PC-3 (cell line): Measurements from ENCODE around the gene KCTD11. TPM values are rescaled to one million over a fixed set of nuclear protein-coding genes. Genes with fewer than 3 reads are reported as not detected.

Experiments used
- ATAC-seq: fragments of 200-7000 bp; cut with Tn5 transposase; 2 replicates; pipeline ENCODE4 v1.9.1; 2020; ENCODE audit warnings: mild to moderate bottlenecking, moderate library complexity
- BruUV-seq: library from RNA; stranded (reverse); fragments of 400-500 nt; replicated peaks from 2 replicates; lab custom pipeline; 2021; lab: Mats Ljungman, UMichigan
- CTCF ChIA-PET: fragments of 300-600 bp; sonication (Branson Sonifier 250); formaldehyde crosslinking; loops from one replicate; lab custom pipeline; 2022; ENCODE audit warnings: antibody characterized with exemption; lab: Charles Lee
- POLR2A ChIA-PET: fragments of 300-600 bp; sonication (Branson Sonifier 250); formaldehyde crosslinking; loops from one replicate; lab custom pipeline; 2022; ENCODE audit warnings: antibody characterized with exemption; ENCODE audit not compliant: unreplicated experiment; lab: Charles Lee
- DNase-seq: peaks from one replicate; pipeline ENCODE4 v3.0.0-alpha.2; 2015
- H2AFZ ChIP-seq: fragments of 300-600 bp; sonication (generic); 2 replicates; pipeline ENCODE4 v1.6.0; 2016; ENCODE audit warnings: antibody characterized with exemption, low read length
- H3F3A ChIP-seq: fragments of 300-600 bp; sonication (generic); one replicate; pipeline ENCODE4 v1.6.0; 2017; ENCODE audit warnings: antibody characterized with exemption, low read length, control low read depth, mild to moderate bottlenecking; ENCODE audit not compliant: unreplicated experiment
- H3K27ac ChIP-seq: fragments of 300-600 bp; sonication (generic); 2 replicates; pipeline ENCODE4 v1.5.1; 2016; ENCODE audit warnings: mild to moderate bottlenecking, low read length
- H3K27me3 ChIP-seq: fragments of 300-600 bp; sonication (generic); 2 replicates; pipeline ENCODE4 v1.6.1; 2016; ENCODE audit warnings: low read length, mixed read lengths
- H3K36me3 ChIP-seq: fragments of 300-600 bp; sonication (generic); 2 replicates; pipeline ENCODE4 v1.6.1; 2016; ENCODE audit warnings: low read depth, mixed run types, low read length, mixed read lengths
- H3K4me1 ChIP-seq: fragments of 300-600 bp; sonication (generic); 2 replicates; pipeline ENCODE4 v1.5.1; 2016; ENCODE audit warnings: low read length; ENCODE audit not compliant: insufficient read depth
- H3K4me2 ChIP-seq: fragments of 300-600 bp; sonication (generic); 2 replicates; pipeline ENCODE4 v1.6.0; 2016; ENCODE audit warnings: low read length
- H3K4me3 ChIP-seq: fragments of 300-600 bp; sonication (generic); 2 replicates; pipeline ENCODE4 v1.5.1; 2016; ENCODE audit warnings: mild to moderate bottlenecking, low read length, mixed read lengths
- H3K79me2 ChIP-seq: fragments of 300-600 bp; sonication (generic); 2 replicates; pipeline ENCODE4 v1.6.1; 2017; ENCODE audit warnings: low read length, mixed read lengths
- H3K9ac ChIP-seq: fragments of 300-600 bp; sonication (generic); 2 replicates; pipeline ENCODE4 v1.6.0; 2016; ENCODE audit warnings: mild to moderate bottlenecking, low read length
- H3K9me2 ChIP-seq: fragments of 300-600 bp; sonication (generic); replicated peaks from 2 replicates; pipeline ENCODE4 v1.6.1; 2016; ENCODE audit warnings: mixed run types, low read length, mixed read lengths
- H3K9me3 ChIP-seq: fragments of 300-600 bp; sonication (generic); 2 replicates; pipeline ENCODE4 v1.6.1; 2016; ENCODE audit warnings: low read length, mixed read lengths
- H4K20me1 ChIP-seq: fragments of 300-600 bp; sonication (generic); 2 replicates; pipeline ENCODE4 v1.6.1; 2016; ENCODE audit warnings: low read length, mixed read lengths
- CTCF ChIP-seq: fragments of 300-600 bp; sonication (generic); conservative IDR thresholded peaks from 2 replicates; pipeline ENCODE4 v1.5.1; 2017; ENCODE audit warnings: antibody characterized with exemption, low read depth, mild to moderate bottlenecking, low read length
- EZH2 ChIP-seq: fragments of 300-600 bp; sonication (generic); IDR thresholded peaks from one replicate; pipeline ENCODE4 v1.6.1; 2017; ENCODE audit warnings: antibody characterized with exemption, mild to moderate bottlenecking, low read length; ENCODE audit not compliant: unreplicated experiment
- EZH2phosphoT487 ChIP-seq: fragments of 300-600 bp; sonication (generic); IDR thresholded peaks from 2 replicates; pipeline ENCODE4 v1.6.1; 2018; ENCODE audit warnings: mild to moderate bottlenecking, antibody characterized with exemption, low read length, borderline replicate concordance
- intact Hi-C: fragments of 100-400 bp; cut with micrococcal nuclease; formaldehyde crosslinking; loops from 2 replicates; pipeline ENCODE4 v1.9.0; 2023
- total RNA-seq: library from RNA; depleted of rRNA; stranded (reverse); fragments of >200 nt; gene quantifications from 2 replicates; pipeline ENCODE4 v1.2.3, GENCODE V29; 2014

KCTD11 gene
- total RNA-seq, 1 experiment from 2014 or later: 7.0 TPM

GRCh38 chr17:7384489-7385081, 32.6 kb downstream of the KCTD11 start:
- ChIA-PET CTCF (no interaction called here), POLR2A (no interaction called here)
- no peak overlapping the region for H2AFZ ChIP-seq
- TF ChIP-seq CTCF (no peak), EZH2phosphoT487 (no peak), EZH2 (no peak)
- no TSS peak for BruUV-seq
- H3K9ac ChIP-seq: no peak overlapping the region
- no peak for DNase-seq
- H3K9me2 ChIP-seq: no peaks in the 10 kb centered on the region
- no peaks in the 10 kb centered on the region for H3K27me3 ChIP-seq
- H3K9me3 ChIP-seq: no peaks in the 10 kb centered on the region
- no peak overlapping the region for H3K27ac ChIP-seq
- no peak overlapping the region for H3K4me3 ChIP-seq
- H3K4me2 ChIP-seq: no peak overlapping the region
- H3K4me1 ChIP-seq: peaks cover 6% of the 10 kb centered on the region; the same call in 1 of the 2 replicates
- no peaks in the 10 kb centered on the region for H4K20me1 ChIP-seq
- H3K36me3 ChIP-seq: no peaks in the 10 kb centered on the region
- no peak for ATAC-seq
- intact Hi-C loops: no loop called here
- H3F3A ChIP-seq: no peaks in the 10 kb centered on the region
- peaks cover 4% of the 10 kb centered on the region; the same call in 1 of the 2 replicates for H3K79me2 ChIP-seq

- no peaks in the 10 kb centered on the region for H3F3A ChIP-seq
- H3K4me3 ChIP-seq: no peak overlapping the region
- no peak overlapping the region for H3K27ac ChIP-seq
- TF ChIP-seq EZH2 (no peak), EZH2phosphoT487 (no peak), CTCF (no peak)
- no TSS peak for BruUV-seq
- H2AFZ ChIP-seq: no peak overlapping the region
- peaks cover 11% of the 10 kb centered on the region for H3K79me2 ChIP-seq
- no peaks in the 10 kb centered on the region for H3K9me2 ChIP-seq
- intact Hi-C loops: no loop called here
- no peaks in the 10 kb centered on the region for H3K4me1 ChIP-seq
- no peaks in the 10 kb centered on the region for H3K27me3 ChIP-seq
- POLR2A ChIA-PET: no interaction called here
- ATAC-seq (no peak), DNase-seq (no peak)
- H3K9me3 ChIP-seq: no peaks in the 10 kb centered on the region
- no peaks in the 10 kb centered on the region; the same call in 1 of the 2 replicates for H3K36me3 ChIP-seq
- no peak overlapping the region for H3K4me2 ChIP-seq
- no peak overlapping the region for H3K9ac ChIP-seq
- H4K20me1 ChIP-seq: no peaks in the 10 kb centered on the region
- CTCF ChIA-PET: no interaction called here
Observed at GRCh38 chr17:7388856-7389255, 36.9 kb downstream of the KCTD11 start.
